Activated CD4-positive, alpha-beta memory T cell treated with anti-CD3 and anti-CD28 coated beads for 36 hours (primary cell): ENCODE results near the gene NDOR1. TPM values are rescaled to one million over a fixed set of nuclear protein-coding genes. Genes with fewer than 3 reads are reported as not detected.
A peak's percentile ranks its signal among the peaks of the same experiment; 100 is the strongest.

Experiments used
- CTCF ChIA-PET: fragments of 350-600 bp; sonication (Branson Sonifier 250); formaldehyde crosslinking; loops from one replicate; lab custom pipeline; 2021; ENCODE audit warnings: antibody characterized with exemption, inconsistent platforms; lab: Charles Lee
- POLR2A ChIA-PET: fragments of 350-600 bp; sonication (Branson Sonifier 250); formaldehyde crosslinking; loops from one replicate; lab custom pipeline; 2021; ENCODE audit warnings: antibody characterized with exemption; lab: Charles Lee
- DNase-seq: peaks from one replicate; pipeline ENCODE4 v3.0.0-alpha.2; 2020
- H3K27ac Mint-ChIP-seq: one replicate; pipeline ENCODE4 v1.8.0; 2021; ENCODE audit warnings: mixed read lengths
- H3K27me3 Mint-ChIP-seq: one replicate; pipeline ENCODE4 v1.8.0; 2021; ENCODE audit warnings: mixed read lengths
- H3K36me3 Mint-ChIP-seq: one replicate; pipeline ENCODE4 v1.8.0; 2021; ENCODE audit warnings: mixed read lengths
- H3K4me1 Mint-ChIP-seq: one replicate; pipeline ENCODE4 v1.8.0; 2021; ENCODE audit warnings: low read depth, mixed read lengths
- H3K4me3 Mint-ChIP-seq: one replicate; pipeline ENCODE4 v1.8.0; 2021; ENCODE audit warnings: mild to moderate bottlenecking, mixed read lengths
- H3K9me3 Mint-ChIP-seq: one replicate; pipeline ENCODE4 v1.8.0; 2021; ENCODE audit warnings: mixed read lengths
- intact Hi-C: fragments of 100-400 bp; cut with micrococcal nuclease; formaldehyde crosslinking; loops from one replicate; pipeline ENCODE4 v1.15.1; 2023
- total RNA-seq, 2 experiments: library from RNA; stranded (reverse); gene quantifications; one replicate each; pipeline ENCODE4 v1.2.3, GENCODE V29; 2021

Gene NDOR1
- total RNA-seq, 2 experiments from 2014 or later, result 29.4 to 31.3 TPM

DNA sequence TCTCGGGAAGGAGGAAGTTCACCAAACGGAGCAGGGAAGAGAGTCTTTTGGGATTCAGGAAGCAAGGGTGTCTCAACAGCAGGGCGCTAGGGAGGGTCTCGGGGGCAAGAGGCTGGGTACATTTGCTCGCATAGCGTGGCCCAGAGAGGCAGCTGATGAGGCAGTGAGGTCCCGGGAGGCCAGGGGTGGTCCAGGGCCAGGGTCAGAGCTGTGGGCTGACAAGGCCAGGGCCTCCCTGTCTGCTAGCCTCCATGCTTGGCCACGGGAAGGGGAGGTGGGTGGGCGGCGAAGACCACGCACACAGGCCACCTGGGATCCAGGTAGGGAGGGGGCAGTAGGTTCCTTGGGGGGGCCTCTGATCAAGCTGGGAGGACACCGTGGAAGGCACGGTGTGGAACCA is 6.0 kb downstream of the NDOR1 start:
- DNase-seq, result no peak
- peaks cover 15% of the 10 kb centered on the region for H3K36me3 Mint-ChIP-seq
- no peaks in the 10 kb centered on the region for H3K27me3 Mint-ChIP-seq
- no peaks in the 10 kb centered on the region for H3K9me3 Mint-ChIP-seq
- H3K27ac Mint-ChIP-seq, result no peak overlapping the region
- intact Hi-C loops, result no loop called here
- peaks cover 13% of the 10 kb centered on the region for H3K4me1 Mint-ChIP-seq
- H3K4me3 Mint-ChIP-seq, result no peak overlapping the region
- CTCF ChIA-PET, result no interaction called here
- POLR2A ChIA-PET, result no interaction called here

DNA sequence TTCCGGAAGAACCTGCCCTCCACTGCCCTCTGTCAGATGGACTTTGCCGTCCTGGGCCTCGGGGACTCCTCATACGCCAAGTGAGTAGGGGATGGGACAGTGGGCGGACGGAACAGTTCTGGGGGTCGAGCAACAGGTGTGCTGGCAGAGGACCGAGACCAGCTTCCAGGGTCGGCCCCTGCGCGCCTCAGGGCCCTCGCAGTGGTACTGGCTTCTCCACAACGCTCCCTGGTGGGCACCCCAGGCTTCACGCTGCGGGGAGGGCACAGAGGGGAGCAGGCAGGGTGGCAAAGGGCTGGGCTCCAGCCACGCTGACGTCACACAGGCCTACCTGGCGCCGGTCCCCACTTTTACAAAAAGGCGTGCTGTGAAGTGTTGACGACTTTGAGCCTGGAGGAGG is 7.0 kb downstream of the NDOR1 start:
- POLR2A ChIA-PET, result no interaction called here
- Mint-ChIP-seq H3K27me3 (no peaks in the 10 kb centered on the region), H3K36me3 (peaks cover 9% of the 10 kb centered on the region), H3K9me3 (no peaks in the 10 kb centered on the region), H3K4me1 (peaks cover 3% of the 10 kb centered on the region), H3K4me3 (no peak overlapping the region), H3K27ac (no peak overlapping the region)
- no peak for DNase-seq
- CTCF ChIA-PET, result no interaction called here
- intact Hi-C loops, result no loop called here

DNA sequence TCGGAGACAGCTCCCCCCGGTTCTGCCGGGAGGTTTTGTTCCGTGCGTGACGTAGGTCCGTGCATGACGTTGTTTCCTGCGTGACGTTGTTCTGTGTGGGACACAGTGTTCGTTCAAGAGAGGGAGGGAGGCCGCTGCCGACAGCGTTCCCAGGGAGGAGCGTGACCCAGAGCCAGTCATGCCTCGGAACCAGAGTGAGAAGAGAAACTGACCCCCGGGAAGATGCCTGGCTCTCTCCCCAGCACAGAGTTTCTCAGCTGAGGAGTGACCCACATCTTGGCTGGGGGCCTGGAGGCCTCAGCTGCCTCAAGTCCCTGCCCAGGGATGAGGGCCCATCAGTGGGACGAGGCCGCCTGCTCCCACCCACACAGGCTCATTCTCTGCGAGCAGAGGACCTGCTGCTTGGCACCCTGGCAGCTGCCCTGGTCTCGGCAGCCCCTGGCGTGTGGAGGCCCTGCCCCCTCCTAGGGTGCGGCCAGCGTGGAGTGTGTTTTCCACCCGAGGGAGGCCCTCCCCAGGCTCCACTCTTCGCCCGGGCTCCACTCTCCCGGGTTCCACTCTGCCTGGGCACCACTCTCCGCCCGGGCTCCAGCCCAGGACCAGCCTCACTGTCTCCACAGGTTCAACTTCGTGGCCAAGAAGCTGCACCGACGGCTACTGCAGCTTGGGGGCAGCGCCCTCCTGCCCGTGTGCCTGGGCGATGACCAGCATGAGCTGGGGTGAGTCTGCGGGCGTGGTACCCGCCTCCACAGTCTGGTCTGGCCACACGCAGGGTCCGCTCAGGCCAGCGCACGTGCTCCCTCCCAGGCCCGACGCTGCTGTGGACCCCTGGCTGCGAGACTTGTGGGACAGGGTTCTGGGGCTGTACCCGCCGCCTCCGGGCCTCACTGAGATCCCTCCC is 7.9 kb downstream of the NDOR1 start:
- no peaks in the 10 kb centered on the region for H3K27me3 Mint-ChIP-seq
- ChIA-PET CTCF (no interaction called here), POLR2A (interaction anchor here (0.9 kb wide), 1 partner anchor 12 kb away, joined by 3 read pairs; the partner anchor contains the start of gene TPRN)
- H3K4me1 Mint-ChIP-seq, result peaks cover 2% of the 10 kb centered on the region
- H3K9me3 Mint-ChIP-seq, result no peaks in the 10 kb centered on the region
- peaks cover 6% of the 10 kb centered on the region for H3K36me3 Mint-ChIP-seq
- no peak for DNase-seq
- intact Hi-C loops, result no loop called here
- H3K27ac Mint-ChIP-seq, result no peak overlapping the region
- H3K4me3 Mint-ChIP-seq, result no peak overlapping the region

DNA sequence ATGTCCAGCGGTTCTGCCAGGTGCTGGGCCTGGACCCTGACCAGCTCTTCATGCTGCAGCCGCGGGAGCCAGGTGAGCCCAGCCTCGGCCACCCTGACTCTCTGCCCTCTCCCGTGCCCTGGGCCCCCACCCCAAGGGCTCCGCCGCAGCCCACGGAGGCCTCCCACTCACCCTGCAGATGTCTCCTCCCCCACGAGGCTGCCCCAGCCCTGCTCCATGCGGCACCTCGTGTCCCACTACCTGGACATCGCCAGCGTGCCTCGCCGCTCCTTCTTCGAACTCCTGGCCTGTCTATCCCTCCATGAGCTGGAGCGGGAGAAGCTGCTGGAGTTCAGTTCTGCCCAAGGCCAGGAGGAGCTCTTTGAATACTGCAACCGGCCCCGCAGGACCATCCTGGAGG is 9.1 kb downstream of the NDOR1 start:
- no peaks in the 10 kb centered on the region for H3K9me3 Mint-ChIP-seq
- CTCF ChIA-PET, result interaction anchor here (1.3 kb wide), 1 partner anchor 13 kb away, joined by 5 read pairs; the partner anchor contains the start of gene RNF224
- H3K4me3 Mint-ChIP-seq, result no peak overlapping the region
- no peak overlapping the region for H3K27ac Mint-ChIP-seq
- DNase-seq, result no peak
- intact Hi-C loops, result no loop called here
- H3K27me3 Mint-ChIP-seq, result no peaks in the 10 kb centered on the region
- no peaks in the 10 kb centered on the region for H3K4me1 Mint-ChIP-seq
- peaks cover 3% of the 10 kb centered on the region for H3K36me3 Mint-ChIP-seq
- POLR2A ChIA-PET, result no interaction called here

DNA sequence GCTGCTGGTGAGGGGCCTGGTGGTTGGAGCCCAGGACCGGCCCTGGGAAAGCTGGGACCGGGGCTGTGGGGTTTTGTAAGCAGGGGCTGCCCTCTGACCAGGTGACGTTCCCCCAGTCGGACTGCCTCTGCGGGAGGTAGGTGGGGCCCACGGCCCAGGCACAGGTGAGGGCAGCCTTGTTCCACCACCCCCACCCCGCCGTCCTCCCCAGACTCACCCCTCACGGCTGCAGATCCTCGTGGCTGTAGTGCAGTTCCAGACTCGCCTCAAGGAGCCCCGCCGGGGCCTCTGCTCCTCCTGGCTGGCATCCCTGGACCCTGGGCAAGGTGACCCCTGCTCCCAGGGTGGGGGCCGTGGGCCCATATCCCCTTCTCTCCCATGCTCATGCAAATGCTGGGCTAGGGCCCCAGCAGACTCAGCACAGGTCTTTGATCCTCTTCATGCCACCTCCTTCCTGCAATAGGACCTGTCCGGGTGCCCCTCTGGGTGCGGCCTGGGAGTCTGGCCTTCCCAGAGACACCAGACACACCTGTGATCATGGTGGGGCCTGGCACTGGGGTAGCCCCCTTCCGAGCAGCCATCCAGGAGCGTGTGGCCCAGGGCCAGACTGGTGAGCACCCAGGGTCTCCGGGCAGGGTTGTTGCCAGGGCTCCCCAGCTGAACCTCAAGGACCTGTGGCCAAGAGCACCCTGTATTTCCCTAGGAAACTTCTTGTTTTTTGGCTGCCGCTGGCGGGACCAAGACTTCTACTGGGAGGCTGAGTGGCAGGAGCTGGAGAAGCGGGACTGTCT is 9.9 kb downstream of the NDOR1 start:
- Mint-ChIP-seq H3K36me3 (peaks cover 3% of the 10 kb centered on the region), H3K27me3 (no peaks in the 10 kb centered on the region), H3K9me3 (no peaks in the 10 kb centered on the region), H3K4me1 (no peaks in the 10 kb centered on the region), H3K4me3 (no peak overlapping the region), H3K27ac (no peak overlapping the region)
- no peak for DNase-seq
- POLR2A ChIA-PET, result no interaction called here
- CTCF ChIA-PET, result interaction anchor here (1.2 to 1.8 kb wide), 3 partner anchors 8 to 151 kb away, joined by 3 to 5 read pairs (median 4); partner anchors contain the start of gene RNF224
- intact Hi-C loops, result no loop called here

DNA sequence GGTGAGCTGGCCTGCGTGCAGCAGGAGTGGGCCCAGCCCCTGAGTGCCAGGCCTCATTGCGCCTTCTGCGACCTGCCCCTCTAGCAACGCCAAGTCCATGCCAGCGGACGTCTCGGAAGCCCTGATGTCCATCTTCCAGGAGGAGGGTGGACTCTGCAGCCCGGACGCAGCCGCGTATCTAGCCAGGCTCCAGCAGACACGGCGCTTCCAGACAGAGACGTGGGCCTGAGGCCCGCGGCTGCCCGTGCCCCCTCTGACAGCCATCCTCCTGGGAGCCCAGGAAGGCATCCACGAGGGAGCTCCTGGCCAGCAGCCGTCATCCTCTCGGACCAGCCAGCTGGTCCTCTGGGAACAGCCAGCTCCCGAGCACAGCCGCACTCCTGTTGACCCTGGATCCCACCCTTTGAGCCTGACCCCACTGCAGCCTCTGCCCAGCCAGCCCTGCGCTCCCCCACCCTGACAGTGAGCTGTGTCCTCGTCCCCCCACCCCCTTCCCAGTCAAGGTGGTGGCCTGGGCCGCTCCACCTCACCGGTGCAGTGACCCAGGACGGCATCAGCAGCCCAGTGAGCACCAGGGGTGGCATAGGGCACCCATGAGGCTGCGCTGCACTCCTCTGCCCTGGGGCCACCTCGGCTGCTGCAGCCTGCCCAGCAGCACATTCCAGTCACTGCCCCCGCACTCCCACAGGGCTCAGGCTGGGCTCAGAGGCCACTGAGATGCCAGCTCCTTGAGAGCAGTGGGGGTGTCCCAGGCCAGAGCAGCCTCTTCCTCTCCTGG is 10.9 kb downstream of the NDOR1 start:
- Mint-ChIP-seq H3K9me3 (no peaks in the 10 kb centered on the region), H3K27me3 (no peaks in the 10 kb centered on the region), H3K27ac (no peak overlapping the region), H3K4me1 (no peaks in the 10 kb centered on the region), H3K36me3 (peaks cover 3% of the 10 kb centered on the region), H3K4me3 (no peak overlapping the region)
- POLR2A ChIA-PET, result interaction anchor here (1.2 kb wide), 2 partner anchors 9 to 12 kb away, joined by 5 to 6 read pairs; no protein-coding TSS in a partner anchor
- CTCF ChIA-PET, result interaction anchor here (1.2 to 1.8 kb wide), 3 partner anchors 9 to 152 kb away, joined by 3 to 4 read pairs (median 4); no protein-coding TSS in a partner anchor
- intact Hi-C loops, result no loop called here
- no peak for DNase-seq

DNA sequence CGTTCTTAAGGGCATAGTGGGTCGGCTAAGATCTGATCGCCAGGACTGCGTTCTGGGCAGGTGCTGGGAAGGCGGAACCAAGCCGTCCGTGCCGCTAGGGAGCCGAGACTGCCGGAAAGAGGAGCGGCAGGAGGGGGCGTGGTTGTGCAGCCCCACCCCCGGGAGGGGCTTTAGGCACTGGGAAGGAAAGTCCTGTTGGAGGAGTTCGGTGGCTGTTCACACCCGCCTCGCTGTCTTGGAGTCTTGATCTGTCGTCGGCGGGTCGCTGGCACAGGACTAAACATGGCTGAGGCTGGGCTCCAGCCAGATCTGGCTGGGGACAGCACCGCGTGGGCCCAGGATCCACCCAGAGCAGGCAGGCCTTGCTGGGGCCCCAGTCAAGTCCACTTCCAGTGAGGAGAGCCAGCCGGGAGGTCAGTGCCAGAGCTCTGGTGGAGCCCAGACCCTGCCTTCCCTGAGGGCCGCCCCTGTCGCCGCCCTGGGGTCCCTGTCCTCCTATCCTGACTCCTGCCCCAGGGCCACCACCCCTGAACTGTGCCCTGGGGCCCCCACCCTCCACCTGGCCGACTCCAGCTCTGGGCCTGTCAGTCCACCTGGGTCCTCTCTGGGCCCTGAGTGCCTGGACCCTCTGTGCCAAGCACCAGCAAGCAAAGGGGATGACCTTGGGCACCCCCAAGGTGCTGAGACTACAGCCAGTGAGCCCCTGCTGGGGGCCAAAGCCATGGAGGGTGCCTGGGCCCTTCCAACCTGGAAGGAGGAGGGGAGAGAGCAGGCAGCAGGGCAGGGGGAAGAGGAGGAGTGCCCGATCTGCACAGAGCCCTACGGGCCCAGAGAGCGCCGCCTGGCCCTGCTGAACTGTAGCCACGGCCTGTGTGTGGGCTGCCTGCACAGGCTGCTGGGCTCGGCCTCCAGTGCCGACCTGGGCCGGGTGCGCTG is 12.0 kb downstream of the NDOR1 start:
- H3K36me3 Mint-ChIP-seq, result peaks cover 3% of the 10 kb centered on the region
- intact Hi-C loops, result no loop called here
- H3K9me3 Mint-ChIP-seq, result no peaks in the 10 kb centered on the region
- no peaks in the 10 kb centered on the region for H3K27me3 Mint-ChIP-seq
- no peak overlapping the region for H3K4me3 Mint-ChIP-seq
- no peak for DNase-seq
- CTCF ChIA-PET, result interaction anchor here (1.8 kb wide), 1 partner anchor 10 kb away, joined by 4 read pairs; no protein-coding TSS in a partner anchor
- POLR2A ChIA-PET, result interaction anchor here (1.2 kb wide), 1 partner anchor 10 kb away, joined by 5 read pairs; no protein-coding TSS in a partner anchor
- no peaks in the 10 kb centered on the region for H3K4me1 Mint-ChIP-seq
- no peak overlapping the region for H3K27ac Mint-ChIP-seq

DNA sequence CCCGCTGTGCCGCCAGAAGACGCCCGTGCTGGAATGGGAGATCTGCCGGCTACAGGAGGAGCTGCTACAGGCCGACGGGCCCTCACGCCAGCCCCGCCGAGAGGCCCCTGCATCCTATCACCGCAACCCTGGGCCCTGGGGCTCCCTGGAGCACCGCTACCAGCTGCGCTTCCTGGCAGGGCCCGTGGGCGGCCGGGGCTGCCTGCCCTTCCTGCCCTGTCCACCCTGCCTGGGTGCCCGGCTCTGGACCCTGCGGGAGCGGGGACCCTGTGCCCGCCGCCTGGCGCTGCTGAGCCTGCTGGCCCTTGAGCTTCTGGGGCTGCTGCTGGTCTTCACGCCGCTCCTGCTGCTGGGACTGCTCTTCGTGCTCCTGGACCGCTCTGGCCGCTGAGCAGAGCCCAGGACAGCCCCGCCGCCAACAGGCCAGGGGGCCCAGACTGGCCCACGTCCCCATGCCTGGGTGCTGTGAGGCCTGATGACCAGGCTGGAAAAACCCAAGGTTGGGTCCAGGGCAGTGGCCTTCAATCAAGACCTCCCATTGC is 12.8 kb downstream of the NDOR1 start:
- H3K36me3 Mint-ChIP-seq, result peaks cover 3% of the 10 kb centered on the region
- intact Hi-C loops, result no loop called here
- ChIA-PET CTCF (no interaction called here), POLR2A (no interaction called here)
- no peaks in the 10 kb centered on the region for H3K27me3 Mint-ChIP-seq
- no peaks in the 10 kb centered on the region for H3K9me3 Mint-ChIP-seq
- peaks cover 3% of the 10 kb centered on the region for H3K4me1 Mint-ChIP-seq
- no peak overlapping the region for H3K27ac Mint-ChIP-seq
- no peak for DNase-seq
- no peak overlapping the region for H3K4me3 Mint-ChIP-seq

DNA sequence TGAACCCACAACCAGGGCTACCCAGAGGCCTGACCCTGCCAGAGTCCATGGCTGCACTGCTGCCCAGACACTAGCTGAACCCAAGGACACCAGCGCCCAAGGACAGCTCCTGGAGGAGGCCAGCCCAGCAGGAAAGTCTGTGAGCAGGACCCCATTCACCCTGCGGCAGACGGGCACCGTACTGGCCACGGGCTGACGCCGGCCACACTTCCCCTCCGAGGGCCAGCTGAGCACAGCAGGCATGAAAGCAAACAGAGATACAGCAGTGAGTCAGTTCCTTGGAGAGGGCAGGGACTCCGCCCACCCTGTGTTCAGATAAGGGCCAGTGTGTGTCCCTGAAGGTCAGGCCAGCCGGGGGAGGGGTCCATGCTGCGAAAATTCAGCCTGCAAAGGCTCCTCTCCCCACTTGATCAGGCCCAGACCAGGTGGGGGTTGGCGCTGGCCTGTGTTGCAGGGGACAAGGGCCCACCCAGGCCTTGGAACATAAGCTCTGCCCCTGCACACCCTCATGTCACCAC is 13.3 kb downstream of the NDOR1 start:
- Mint-ChIP-seq H3K27ac (no peak overlapping the region), H3K27me3 (no peaks in the 10 kb centered on the region), H3K4me3 (no peak overlapping the region), H3K36me3 (peaks cover 3% of the 10 kb centered on the region), H3K4me1 (peaks cover 3% of the 10 kb centered on the region), H3K9me3 (no peaks in the 10 kb centered on the region)
- POLR2A ChIA-PET, result interaction anchor here (1.7 kb wide), 1 partner anchor 30 kb away, joined by 6 read pairs; the partner anchor contains the start of gene SSNA1
- CTCF ChIA-PET, result no interaction called here
- DNase-seq, result no peak
- intact Hi-C loops, result no loop called here

DNA sequence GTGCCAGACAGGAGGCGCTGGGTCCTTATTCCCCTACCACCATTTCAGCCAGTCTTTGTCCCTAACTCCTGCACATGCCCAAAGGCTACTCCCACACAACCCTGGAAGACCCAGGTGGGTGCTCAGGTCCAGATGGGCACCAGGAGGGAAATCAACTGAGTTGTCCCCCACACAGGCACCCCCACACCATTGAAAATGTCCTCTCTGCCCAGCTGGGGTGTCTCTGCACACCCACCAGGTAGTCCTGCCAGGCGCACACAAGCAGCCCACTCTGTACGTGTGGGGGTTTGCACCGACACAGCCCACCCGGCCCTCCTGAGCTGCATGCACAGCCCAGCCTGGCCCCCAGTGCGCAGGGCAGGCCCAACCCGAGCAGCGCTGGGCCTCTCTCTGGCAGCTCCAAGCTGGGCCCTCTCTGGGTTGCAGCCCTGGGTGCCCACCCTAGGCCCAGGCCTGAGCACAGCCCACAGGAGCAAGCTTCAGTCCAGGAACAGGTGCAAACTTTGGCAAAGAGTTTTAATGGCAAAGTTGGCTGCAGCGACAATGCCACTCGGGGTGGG is 14.3 kb downstream of the NDOR1 start:
- ChIA-PET POLR2A (interaction anchor here (0.5 to 1.7 kb wide), 3 partner anchors 31 to 133 kb away, joined by 3 to 6 read pairs (median 4); partner anchors contain the start of gene SSNA1), CTCF (no interaction called here)
- no peak for DNase-seq
- Mint-ChIP-seq H3K9me3 (no peaks in the 10 kb centered on the region), H3K36me3 (peaks cover 3% of the 10 kb centered on the region), H3K27ac (no peak overlapping the region), H3K4me3 (peak overlapping the region; percentile 16), H3K27me3 (no peaks in the 10 kb centered on the region), H3K4me1 (peaks cover 3% of the 10 kb centered on the region)
- intact Hi-C loops, result loop anchor here (5.0 kb wide), 1 partner anchor 428 kb away; the partner anchor contains the start of gene TMEM141
